Measurements from ENCODE around the gene ACKR3.

Gene ACKR3

DNA sequence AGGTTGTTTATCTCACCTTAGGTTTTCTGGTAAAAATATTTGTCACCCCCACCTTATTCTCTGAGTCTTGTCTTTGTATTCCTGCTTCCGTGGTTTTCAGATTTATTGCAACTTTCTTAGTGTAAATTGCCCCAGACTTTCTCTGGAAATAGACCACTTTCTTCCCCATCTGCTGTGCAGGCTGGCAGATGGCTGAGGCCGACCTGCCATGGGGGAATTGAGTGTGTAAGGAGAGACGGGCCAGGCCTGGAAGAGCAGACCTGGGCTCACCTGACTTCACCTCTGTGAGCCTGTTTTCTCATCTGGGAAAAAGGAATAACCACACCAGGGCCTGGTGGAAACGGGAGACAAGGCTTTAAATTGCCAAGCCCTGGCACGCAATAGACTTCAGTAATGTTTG lies 44.9 kb downstream of the ACKR3 start:
- Mint-ChIP-seq H3K36me3 (ENCODE audit: low read depth) (no peaks in the 10 kb centered on the region), H3K27ac (no peak overlapping the region), H3K4me1 (ENCODE audit: low read depth) (no peaks in the 10 kb centered on the region), H3K4me3 (no peak overlapping the region), H3K9me3 (no peaks in the 10 kb centered on the region), H3K27me3 (no peaks in the 10 kb centered on the region)

GRCh38 chr2:236616031-236616430 lies 46.4 kb downstream of the ACKR3 start:
- H3K27me3 Mint-ChIP-seq, result no peaks in the 10 kb centered on the region
- no peaks in the 10 kb centered on the region for H3K36me3 Mint-ChIP-seq (ENCODE audit: low read depth)
- no peak overlapping the region for H3K4me3 Mint-ChIP-seq
- peaks cover 10% of the 10 kb centered on the region for H3K4me1 Mint-ChIP-seq (ENCODE audit: low read depth)
- H3K27ac Mint-ChIP-seq, result no peak overlapping the region
- H3K9me3 Mint-ChIP-seq, result no peaks in the 10 kb centered on the region

- H3K27me3 Mint-ChIP-seq, result no peaks in the 10 kb centered on the region
- H3K9me3 Mint-ChIP-seq, result no peaks in the 10 kb centered on the region
- H3K4me3 Mint-ChIP-seq, result no peak overlapping the region
- peaks cover 10% of the 10 kb centered on the region for H3K4me1 Mint-ChIP-seq (ENCODE audit: low read depth)
- no peaks in the 10 kb centered on the region for H3K36me3 Mint-ChIP-seq (ENCODE audit: low read depth)
- no peak overlapping the region for H3K27ac Mint-ChIP-seq
These were observed 47.0 kb downstream of the ACKR3 start for GRCh38 chr2:236616624-236617023.

DNA sequence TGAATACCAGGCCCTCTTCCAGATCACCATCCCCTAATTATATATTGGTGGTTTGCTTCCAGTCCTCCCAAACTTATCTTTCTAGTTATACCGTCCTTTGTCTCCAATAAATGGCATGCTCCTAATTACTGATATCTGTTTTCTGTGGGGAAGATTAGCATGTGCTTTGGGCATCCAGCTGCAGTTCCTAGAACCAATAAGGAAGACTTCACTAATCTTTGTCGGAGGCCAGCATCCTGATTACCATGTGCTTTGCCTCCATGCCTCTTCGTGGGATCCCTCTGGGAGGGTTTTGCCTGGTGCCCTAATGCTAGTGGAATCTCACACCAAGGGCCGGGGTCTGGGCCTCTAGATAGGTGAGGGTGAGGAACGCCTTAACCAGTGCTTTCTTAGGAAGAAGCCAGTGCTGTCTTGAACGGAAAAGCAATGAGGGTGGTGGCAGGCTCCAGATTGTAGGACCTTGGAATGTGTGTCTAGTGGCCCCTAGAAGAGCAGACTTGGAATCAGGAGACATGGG lies 47.7 kb downstream of the ACKR3 start:
- Mint-ChIP-seq H3K36me3 (ENCODE audit: low read depth) (no peaks in the 10 kb centered on the region), H3K4me3 (no peak overlapping the region), H3K9me3 (no peaks in the 10 kb centered on the region), H3K27me3 (no peaks in the 10 kb centered on the region), H3K4me1 (ENCODE audit: low read depth) (peaks cover 10% of the 10 kb centered on the region), H3K27ac (no peak overlapping the region)

GRCh38 chr2:236617796-236618195 lies 48.2 kb downstream of the ACKR3 start:
- Mint-ChIP-seq H3K36me3 (ENCODE audit: low read depth) (no peaks in the 10 kb centered on the region), H3K4me1 (ENCODE audit: low read depth) (peaks cover 10% of the 10 kb centered on the region), H3K4me3 (no peak overlapping the region), H3K27me3 (no peaks in the 10 kb centered on the region), H3K9me3 (no peaks in the 10 kb centered on the region), H3K27ac (no peak overlapping the region)

GRCh38 chr2:236618370-236618769 lies 48.7 kb downstream of the ACKR3 start:
- Mint-ChIP-seq H3K4me3 (no peak overlapping the region), H3K36me3 (ENCODE audit: low read depth) (no peaks in the 10 kb centered on the region), H3K4me1 (ENCODE audit: low read depth) (peaks cover 10% of the 10 kb centered on the region), H3K9me3 (no peaks in the 10 kb centered on the region), H3K27ac (no peak overlapping the region), H3K27me3 (no peaks in the 10 kb centered on the region)

GRCh38 chr2:236619910-236620612 lies 50.4 kb downstream of the ACKR3 start:
- Mint-ChIP-seq H3K36me3 (ENCODE audit: low read depth) (no peaks in the 10 kb centered on the region), H3K9me3 (no peaks in the 10 kb centered on the region), H3K27me3 (no peaks in the 10 kb centered on the region), H3K4me3 (no peak overlapping the region), H3K27ac (no peak overlapping the region), H3K4me1 (ENCODE audit: low read depth) (peaks cover 10% of the 10 kb centered on the region)

GRCh38 chr2:236621786-236622185 lies 52.2 kb downstream of the ACKR3 start:
- Mint-ChIP-seq H3K36me3 (ENCODE audit: low read depth) (no peaks in the 10 kb centered on the region), H3K27ac (no peak overlapping the region), H3K9me3 (no peaks in the 10 kb centered on the region), H3K4me1 (ENCODE audit: low read depth) (peaks cover 10% of the 10 kb centered on the region), H3K27me3 (no peaks in the 10 kb centered on the region), H3K4me3 (no peak overlapping the region)

DNA sequence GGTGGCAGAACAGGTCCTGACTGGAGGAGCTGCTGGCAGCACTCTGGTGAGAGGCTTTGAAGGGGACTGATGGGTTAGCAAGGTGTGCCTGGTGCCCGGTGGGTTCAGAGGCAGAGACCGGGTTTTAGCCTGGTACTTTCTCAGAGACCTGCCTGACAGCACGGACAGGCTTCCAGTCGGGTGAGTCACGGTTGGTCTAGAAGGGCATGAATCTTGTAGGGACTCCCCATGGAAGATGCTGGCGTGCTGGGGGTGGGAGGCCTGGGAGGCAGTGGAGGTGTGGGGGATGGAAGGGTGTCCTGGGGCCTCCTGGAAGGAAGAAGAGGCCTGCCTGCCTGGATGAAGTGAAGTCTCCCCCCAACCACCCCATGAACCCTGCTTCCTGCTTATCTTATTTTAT lies 52.6 kb downstream of the ACKR3 start:
- H3K9me3 Mint-ChIP-seq, result no peaks in the 10 kb centered on the region
- no peak overlapping the region for H3K27ac Mint-ChIP-seq
- H3K27me3 Mint-ChIP-seq, result no peaks in the 10 kb centered on the region
- H3K4me3 Mint-ChIP-seq, result no peak overlapping the region
- H3K36me3 Mint-ChIP-seq (ENCODE audit: low read depth), result no peaks in the 10 kb centered on the region
- peaks cover 10% of the 10 kb centered on the region for H3K4me1 Mint-ChIP-seq (ENCODE audit: low read depth)

DNA sequence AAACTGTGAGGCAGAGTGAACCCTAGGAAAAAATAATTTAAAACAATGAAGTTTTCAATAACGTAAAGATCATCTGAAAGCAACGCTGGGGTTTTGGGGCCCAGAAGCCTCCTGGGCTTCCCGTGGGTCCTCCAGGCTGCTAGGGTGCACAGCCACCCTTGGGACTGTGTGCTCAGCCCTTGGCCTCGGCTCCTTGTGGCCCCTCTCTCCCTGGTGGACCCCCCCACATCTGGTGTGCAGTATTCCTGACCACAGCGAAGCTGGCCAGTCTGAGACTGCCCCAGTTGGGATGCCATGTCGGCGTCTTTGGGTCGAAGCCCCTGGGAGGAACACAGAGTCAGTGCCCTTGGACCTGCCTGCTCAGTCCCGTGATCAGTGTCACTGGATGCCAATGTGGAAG lies 53.0 kb downstream of the ACKR3 start:
- Mint-ChIP-seq H3K27ac (no peak overlapping the region), H3K36me3 (ENCODE audit: low read depth) (no peaks in the 10 kb centered on the region), H3K4me1 (ENCODE audit: low read depth) (peaks cover 10% of the 10 kb centered on the region), H3K9me3 (no peaks in the 10 kb centered on the region), H3K27me3 (no peaks in the 10 kb centered on the region), H3K4me3 (no peak overlapping the region)

GRCh38 chr2:236623816-236624215 lies 54.2 kb downstream of the ACKR3 start:
- Mint-ChIP-seq H3K27ac (no peak overlapping the region), H3K27me3 (no peaks in the 10 kb centered on the region), H3K9me3 (no peaks in the 10 kb centered on the region), H3K4me3 (no peak overlapping the region), H3K36me3 (ENCODE audit: low read depth) (no peaks in the 10 kb centered on the region), H3K4me1 (ENCODE audit: low read depth) (peaks cover 10% of the 10 kb centered on the region)

- H3K9me3 Mint-ChIP-seq, result no peaks in the 10 kb centered on the region
- H3K4me3 Mint-ChIP-seq, result no peak overlapping the region
- H3K4me1 Mint-ChIP-seq (ENCODE audit: low read depth), result peaks cover 4% of the 10 kb centered on the region
- H3K27ac Mint-ChIP-seq, result no peak overlapping the region
- H3K27me3 Mint-ChIP-seq, result no peaks in the 10 kb centered on the region
- no peaks in the 10 kb centered on the region for H3K36me3 Mint-ChIP-seq (ENCODE audit: low read depth)
These were observed 55.6 kb downstream of the ACKR3 start for GRCh38 chr2:236625156-236625690.

- no peak overlapping the region for H3K4me3 Mint-ChIP-seq
- H3K27me3 Mint-ChIP-seq, result no peaks in the 10 kb centered on the region
- no peaks in the 10 kb centered on the region for H3K4me1 Mint-ChIP-seq (ENCODE audit: low read depth)
These were observed 56.9 kb downstream of the ACKR3 start for GRCh38 chr2:236626391-236627150.

DNA sequence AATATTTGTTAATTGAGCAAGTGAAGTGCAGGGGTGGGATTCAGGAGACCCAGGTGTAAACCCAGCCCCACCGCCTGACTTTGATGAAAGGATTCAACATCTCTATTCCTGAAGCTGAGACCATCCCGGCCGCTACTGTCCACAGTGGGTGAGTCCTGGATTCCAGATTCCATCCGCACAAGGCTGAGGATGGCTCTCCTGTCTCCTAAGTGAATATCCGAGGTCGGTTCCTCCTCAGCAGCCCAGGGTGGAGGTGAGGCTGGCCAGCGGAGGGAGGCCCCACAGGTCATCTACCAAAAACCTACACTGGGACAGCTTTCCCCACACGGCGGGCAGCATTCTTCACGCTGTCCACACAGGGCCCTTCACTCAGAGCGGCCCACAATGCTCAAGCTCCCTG lies 57.6 kb downstream of the ACKR3 start:
- no peaks in the 10 kb centered on the region for H3K9me3 Mint-ChIP-seq
- no peak overlapping the region for H3K4me3 Mint-ChIP-seq
- no peaks in the 10 kb centered on the region for H3K36me3 Mint-ChIP-seq (ENCODE audit: low read depth)
- H3K27ac Mint-ChIP-seq, result no peak overlapping the region
- H3K4me1 Mint-ChIP-seq (ENCODE audit: low read depth), result no peaks in the 10 kb centered on the region
- H3K27me3 Mint-ChIP-seq, result no peaks in the 10 kb centered on the region

More at GRCh38 chr2:236626391-236627150, 56.9 kb downstream of the ACKR3 start:
- no peak overlapping the region for H3K27ac Mint-ChIP-seq
- no peaks in the 10 kb centered on the region for H3K9me3 Mint-ChIP-seq
- no peaks in the 10 kb centered on the region for H3K36me3 Mint-ChIP-seq (ENCODE audit: low read depth)

GRCh38 chr2:236627841-236628240 lies 58.2 kb downstream of the ACKR3 start:
- H3K4me3 Mint-ChIP-seq, result no peak overlapping the region
- H3K36me3 Mint-ChIP-seq (ENCODE audit: low read depth), result no peaks in the 10 kb centered on the region
- no peaks in the 10 kb centered on the region for H3K4me1 Mint-ChIP-seq (ENCODE audit: low read depth)
- H3K27me3 Mint-ChIP-seq, result no peaks in the 10 kb centered on the region
- H3K9me3 Mint-ChIP-seq, result no peaks in the 10 kb centered on the region
- no peak overlapping the region for H3K27ac Mint-ChIP-seq
